NCI-H69 (cell line): ENCODE measurements around the gene SHANK3.

Experiments used
- DNase-seq: peaks from one replicate; lab custom pipeline; 2025; lab: John Stamatoyannopoulos, UW

The SHANK3 gene

DNA sequence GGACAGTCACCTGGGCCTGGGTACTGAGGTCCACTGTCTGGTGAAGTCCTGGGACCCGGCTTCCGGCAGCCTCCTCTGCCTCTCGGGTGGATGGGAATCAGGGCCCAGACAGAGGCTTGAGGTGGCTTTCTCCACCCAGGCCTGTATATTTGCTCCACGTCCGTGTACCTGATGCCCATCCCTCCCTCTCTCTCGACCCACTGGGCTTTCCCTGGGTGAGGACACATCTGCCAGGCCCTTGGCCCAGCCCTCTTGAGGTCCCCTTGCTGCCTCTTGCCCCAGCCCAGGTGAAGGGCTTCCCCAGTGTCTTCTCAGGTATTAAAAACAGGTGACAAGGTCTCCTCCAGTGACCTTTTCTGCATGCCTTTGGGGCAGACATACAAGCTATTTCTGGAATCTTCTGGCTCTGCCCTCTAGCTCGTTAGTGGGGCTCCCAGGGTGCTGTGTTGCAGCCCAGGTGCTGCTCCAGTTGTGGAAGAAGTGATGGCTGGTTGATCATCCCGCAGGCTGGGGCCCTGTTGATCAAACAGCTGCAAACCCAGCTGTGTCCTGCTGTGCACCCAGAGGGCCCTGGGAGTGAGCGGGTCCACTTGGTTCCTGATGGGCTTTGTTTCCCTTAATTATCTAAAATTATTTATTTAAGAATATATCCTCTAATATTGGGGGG lies 39.9 kb downstream of the SHANK3 start:
- no peak for DNase-seq

DNA sequence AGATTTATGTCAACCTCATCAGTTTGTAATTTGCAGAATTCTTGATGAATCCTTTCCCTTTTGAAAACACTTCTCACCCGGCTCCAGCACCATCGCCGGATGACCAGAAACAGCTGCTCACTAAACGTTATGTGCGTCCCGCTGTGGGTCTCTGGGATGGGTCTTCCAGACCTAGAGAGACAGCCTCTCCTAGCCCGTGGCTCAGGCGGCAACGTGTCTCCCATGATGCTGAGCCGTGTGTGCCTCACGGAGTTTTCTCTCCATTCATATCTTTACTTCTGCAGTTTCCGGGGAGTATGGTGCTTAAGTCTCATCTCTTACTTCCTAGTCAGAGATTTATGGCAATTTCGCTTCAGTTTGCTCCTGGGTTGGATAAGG lies 40.4 kb downstream of the SHANK3 start:
- no peak for DNase-seq

GRCh38 chr22:50713571-50714056 lies 41.0 kb downstream of the SHANK3 start:
- DNase-seq, result no peak

DNA sequence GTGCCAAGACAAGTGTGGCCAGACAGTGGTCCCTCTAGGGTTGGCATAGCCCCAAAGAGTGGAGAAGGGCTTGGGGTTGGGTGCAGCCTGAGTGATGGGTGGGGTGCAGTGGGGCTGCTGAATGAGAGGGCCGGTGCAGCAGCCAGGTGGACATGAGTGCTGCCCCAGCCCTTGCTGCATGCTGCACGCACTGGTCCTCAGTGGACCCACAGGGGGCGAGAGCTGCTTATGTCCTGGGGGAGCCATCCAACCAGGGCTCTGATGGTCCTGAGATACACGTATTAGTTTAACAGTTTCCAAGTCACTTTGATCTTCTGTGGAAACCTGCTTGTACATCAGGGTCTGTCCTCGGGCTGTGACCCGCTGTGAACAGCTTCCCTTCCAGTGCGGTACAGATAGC lies 41.5 kb downstream of the SHANK3 start:
- no peak for DNase-seq

DNA sequence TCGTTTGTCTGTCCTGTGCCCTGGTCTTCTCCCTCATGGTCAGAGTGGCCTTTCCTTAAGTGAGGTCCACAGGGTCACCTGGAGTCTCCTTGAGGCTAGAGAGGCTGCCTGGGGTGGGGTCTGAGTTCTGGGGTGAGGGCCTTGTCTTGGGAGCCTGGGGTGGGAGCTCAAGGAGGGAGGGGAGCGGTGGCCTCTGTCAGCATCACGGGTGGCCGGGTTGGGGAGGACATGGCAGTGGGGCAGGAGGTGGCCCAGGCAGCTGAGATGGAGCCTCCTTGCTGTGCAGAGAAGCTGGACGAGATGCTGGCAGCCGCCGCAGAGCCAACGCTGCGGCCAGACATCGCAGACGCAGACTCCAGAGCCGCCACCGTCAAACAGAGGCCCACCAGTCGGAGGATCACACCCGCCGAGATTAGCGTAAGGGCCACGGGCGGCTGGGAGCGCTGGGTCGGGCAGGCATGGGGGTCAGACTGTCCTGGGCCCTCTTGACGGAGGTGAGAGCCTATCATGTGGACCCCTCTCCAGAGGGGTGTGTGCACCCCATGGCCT lies 42.1 kb downstream of the SHANK3 start:
- DNase-seq, result no peak

GRCh38 chr22:50715250-50715649 lies 42.6 kb downstream of the SHANK3 start:
- DNase-seq, result no peak

- DNase-seq, result no peak
Observed at GRCh38 chr22:50715776-50716175, 43.2 kb downstream of the SHANK3 start.

GRCh38 chr22:50716290-50717024 lies 43.8 kb downstream of the SHANK3 start:
- no peak for DNase-seq

DNA sequence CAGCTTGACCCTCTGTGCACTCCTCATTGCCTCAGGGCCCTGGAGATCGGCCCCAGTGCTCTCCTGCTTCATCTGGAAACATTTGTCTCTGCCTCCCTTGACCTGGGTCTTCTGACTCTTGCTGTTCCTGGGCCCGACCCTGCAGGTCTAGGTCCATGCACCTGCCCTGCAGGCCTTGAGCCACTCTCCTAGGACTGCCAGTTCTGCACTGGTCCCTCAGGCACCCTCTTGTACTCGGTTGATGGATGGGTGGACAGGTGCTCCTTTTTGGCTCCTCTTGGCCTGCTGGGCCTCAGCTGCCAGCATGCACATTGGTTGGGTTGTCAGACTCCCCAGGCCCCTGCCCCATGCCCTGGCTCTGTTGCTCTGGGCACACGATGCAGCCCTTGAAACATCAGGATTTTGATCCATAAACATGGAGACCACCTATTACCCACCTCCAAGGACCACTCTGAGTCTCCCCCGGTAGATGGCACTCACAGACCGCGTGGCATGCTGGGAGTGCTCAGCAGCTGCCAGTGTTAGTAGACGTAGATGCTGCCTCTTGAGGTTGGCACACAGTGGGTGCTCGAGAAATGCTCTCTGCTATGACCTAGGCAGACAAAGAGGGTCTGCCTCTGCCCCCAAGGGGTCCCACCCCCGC lies 45.2 kb downstream of the SHANK3 start:
- DNase-seq, result no peak

DNA sequence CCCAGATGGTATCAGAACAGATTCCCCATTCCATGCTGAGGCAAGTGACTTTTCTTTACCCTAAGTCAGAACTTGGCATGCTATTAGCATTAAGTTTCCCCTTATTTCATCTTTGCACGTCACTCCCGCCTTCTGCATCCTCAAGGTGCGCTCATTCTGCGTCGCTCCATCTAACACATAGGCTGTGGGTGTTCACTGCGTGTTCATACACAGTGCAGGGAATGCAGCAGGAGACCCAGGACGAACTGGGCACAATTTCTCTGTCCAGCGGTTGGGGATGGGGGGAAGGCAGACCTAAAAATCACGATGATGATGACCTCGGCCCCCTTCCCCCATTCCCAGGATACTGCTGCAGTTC lies 45.7 kb downstream of the SHANK3 start:
- no peak for DNase-seq

DNA sequence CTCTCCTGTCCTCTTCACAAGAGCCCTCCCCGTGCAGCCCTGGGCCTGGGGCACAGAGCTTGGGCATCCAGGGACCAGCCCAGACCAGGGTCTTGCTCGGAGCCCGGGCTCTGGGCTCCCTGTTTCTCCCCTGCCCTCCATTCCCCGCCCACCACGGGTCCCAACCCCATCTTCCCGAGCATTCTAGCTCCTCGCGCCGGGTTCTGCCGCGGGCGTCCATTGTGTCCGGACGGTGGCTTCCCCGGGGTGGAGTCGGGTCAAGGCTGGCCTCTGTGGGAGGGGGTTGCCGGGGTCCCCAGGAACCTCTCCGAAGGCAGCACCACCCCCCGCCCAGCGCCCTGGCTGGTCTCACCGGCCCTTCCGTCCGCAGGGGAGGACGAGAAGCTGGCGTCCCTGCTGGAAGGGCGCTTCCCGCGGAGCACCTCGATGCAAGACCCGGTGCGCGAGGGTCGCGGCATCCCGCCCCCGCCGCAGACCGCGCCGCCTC lies 47.2 kb downstream of the SHANK3 start:
- no peak for DNase-seq

GRCh38 chr22:50720301-50721256 lies 48.0 kb downstream of the SHANK3 start:
- no peak for DNase-seq

- DNase-seq, result no peak
Observed at GRCh38 chr22:50721257-50721844, 48.7 kb downstream of the SHANK3 start.

GRCh38 chr22:50722048-50722701 lies 49.6 kb downstream of the SHANK3 start:
- DNase-seq, result no peak
